Duodenal mucosa (tissue), 2 donors: ENCODE data around the gene PLEKHM3.

Source experiments
- H3K27ac ChIP-seq: one replicate; pipeline ENCODE4 v1.7.0; 2013; ENCODE audit warnings: low read depth, low read length
- H3K27me3 ChIP-seq, 2 donors: one replicate each; pipeline ENCODE4 v1.7.0; 2013; ENCODE audit warnings: low read length in 2 of 2, control low read depth in 1 of 2; ENCODE audit not compliant: insufficient read depth in 2 of 2, control insufficient read depth in 1 of 2
- H3K36me3 ChIP-seq, 2 donors: one replicate each; pipeline ENCODE4 v1.7.0; 2013; ENCODE audit warnings: low read length in 2 of 2, control low read depth in 1 of 2; ENCODE audit not compliant: insufficient read depth in 2 of 2, control insufficient read depth in 1 of 2
- H3K4me1 ChIP-seq, 2 donors: one replicate each; pipeline ENCODE4 v1.7.0; 2013; ENCODE audit warnings: low read length in 2 of 2, control low read depth in 1 of 2; ENCODE audit not compliant: insufficient read depth in 2 of 2, control insufficient read depth in 1 of 2
- H3K4me3 ChIP-seq, 2 donors: one replicate each; pipeline ENCODE4 v1.7.0; 2013; ENCODE audit warnings: low read length in 2 of 2, low read depth in 1 of 2
- H3K9ac ChIP-seq, 2 donors: one replicate each; pipeline ENCODE4 v1.7.0; 2013; ENCODE audit warnings: low read length in 2 of 2, low read depth in 1 of 2
- H3K9me3 ChIP-seq, 2 donors: one replicate each; pipeline ENCODE4 v1.7.0; 2013; ENCODE audit warnings: low read length in 2 of 2, control low read depth in 1 of 2; ENCODE audit not compliant: control insufficient read depth in 1 of 2

PLEKHM3 gene

GRCh38 chr2:207975921-207976320, 49.4 kb downstream of the PLEKHM3 start:
- Histone ChIP-seq H3K4me1 (peaks cover 3 to 7% of the 10 kb centered on the region in 2 donors), H3K9ac (no peak overlapping the region), H3K27me3 (no peaks in the 10 kb centered on the region), H3K36me3 (peaks cover 4 to 13% of the 10 kb centered on the region in 2 donors), H3K4me3 (no peak overlapping the region), H3K27ac (no peak overlapping the region), H3K9me3 (no peaks in the 10 kb centered on the region)

- H3K4me1 ChIP-seq, result peaks cover 20 to 23% of the 10 kb centered on the region in 2 donors
- H3K9ac ChIP-seq, result no peak overlapping the region
- no peak overlapping the region for H3K4me3 ChIP-seq
- H3K36me3 ChIP-seq, result peaks cover 4 to 13% of the 10 kb centered on the region in 2 donors
- no peaks in the 10 kb centered on the region for H3K27me3 ChIP-seq
- H3K27ac ChIP-seq, result no peak overlapping the region
- no peaks in the 10 kb centered on the region for H3K9me3 ChIP-seq
These were observed 51.1 kb downstream of the PLEKHM3 start for GRCh38 chr2:207974216-207974605.

- no peak overlapping the region for H3K9ac ChIP-seq
- no peak overlapping the region for H3K4me3 ChIP-seq
- no peaks in the 10 kb centered on the region for H3K27me3 ChIP-seq
- no peaks in the 10 kb centered on the region for H3K9me3 ChIP-seq
- no peak overlapping the region for H3K27ac ChIP-seq
- peaks cover 0 to under 1% of the 10 kb centered on the region in 2 donors for H3K36me3 ChIP-seq
- H3K4me1 ChIP-seq, result peaks cover 29 to 33% of the 10 kb centered on the region in 2 donors
These were observed 54.5 kb downstream of the PLEKHM3 start for GRCh38 chr2:207970826-207971180.

DNA sequence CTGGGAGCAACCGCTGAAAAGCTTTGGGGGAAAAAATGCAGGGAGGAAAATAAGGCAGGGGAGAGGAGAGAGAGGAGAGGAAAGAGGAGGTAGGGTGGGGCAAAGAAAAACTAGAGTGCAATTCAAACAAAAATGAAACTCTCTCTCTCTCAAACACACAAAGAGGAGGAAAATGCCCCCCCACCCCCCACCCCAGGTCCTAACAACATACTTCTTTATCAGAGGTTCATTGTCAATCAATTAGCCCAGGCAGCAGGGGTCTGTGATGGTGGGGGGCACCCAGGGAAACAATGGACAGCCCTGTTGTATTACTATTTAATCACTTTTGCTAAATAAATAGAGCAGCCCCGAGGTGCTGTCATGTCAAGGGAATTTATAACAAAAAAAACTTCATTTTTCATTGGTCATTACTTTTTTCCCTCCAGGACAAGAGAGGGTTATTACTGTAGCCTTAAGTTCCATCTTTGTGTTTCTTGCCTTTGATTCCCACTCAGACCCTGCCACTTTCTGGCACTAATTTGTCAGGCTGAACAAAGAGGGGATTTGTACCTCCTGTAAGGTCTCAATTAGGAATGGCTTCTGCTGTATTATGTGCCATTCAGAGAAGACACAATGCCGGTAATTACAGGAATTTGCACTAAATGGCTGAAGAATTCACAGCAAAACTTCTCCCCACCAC, 55.0 kb downstream of the PLEKHM3 start:
- H3K9me3 ChIP-seq, result no peaks in the 10 kb centered on the region
- no peak overlapping the region for H3K4me3 ChIP-seq
- no peak overlapping the region for H3K27ac ChIP-seq
- H3K27me3 ChIP-seq, result no peaks in the 10 kb centered on the region
- H3K9ac ChIP-seq, result peak overlapping the region in 1 of 2 donors; percentile 4
- no peaks in the 10 kb centered on the region for H3K36me3 ChIP-seq
- peaks cover 29 to 33% of the 10 kb centered on the region in 2 donors for H3K4me1 ChIP-seq

GRCh38 chr2:207969249-207969648, 56.1 kb downstream of the PLEKHM3 start:
- H3K27ac ChIP-seq, result no peak overlapping the region
- no peaks in the 10 kb centered on the region for H3K9me3 ChIP-seq
- no peak overlapping the region for H3K4me3 ChIP-seq
- H3K4me1 ChIP-seq, result peaks cover 29 to 33% of the 10 kb centered on the region in 2 donors
- no peak overlapping the region for H3K9ac ChIP-seq
- no peaks in the 10 kb centered on the region for H3K36me3 ChIP-seq
- no peaks in the 10 kb centered on the region for H3K27me3 ChIP-seq

DNA sequence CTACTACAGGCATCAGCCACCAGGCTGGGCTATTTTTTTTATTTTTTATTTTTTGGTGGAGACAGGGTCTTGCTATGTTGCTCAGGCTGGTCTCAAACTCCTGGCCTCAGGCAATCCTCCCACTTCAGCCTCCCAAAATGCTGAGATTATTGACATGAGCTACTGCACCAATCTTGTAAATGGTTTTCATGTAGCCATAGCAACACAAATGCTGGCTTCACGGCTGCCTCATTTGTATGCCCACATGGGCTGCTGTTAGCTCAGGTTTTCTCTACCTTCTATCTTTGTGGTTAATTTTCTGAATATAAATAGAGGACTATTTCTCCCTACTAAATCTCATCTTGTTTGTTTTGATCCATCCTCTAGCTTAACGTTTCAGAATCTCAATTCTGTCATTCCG, 58.2 kb downstream of the PLEKHM3 start:
- H3K4me3 ChIP-seq, result no peak overlapping the region
- H3K27me3 ChIP-seq, result no peaks in the 10 kb centered on the region
- peaks cover 29% of the 10 kb centered on the region in 2 donors for H3K4me1 ChIP-seq
- H3K9me3 ChIP-seq, result peaks cover 0 to 4% of the 10 kb centered on the region in 2 donors
- no peak overlapping the region for H3K9ac ChIP-seq
- no peaks in the 10 kb centered on the region for H3K36me3 ChIP-seq
- H3K27ac ChIP-seq, result no peak overlapping the region

DNA sequence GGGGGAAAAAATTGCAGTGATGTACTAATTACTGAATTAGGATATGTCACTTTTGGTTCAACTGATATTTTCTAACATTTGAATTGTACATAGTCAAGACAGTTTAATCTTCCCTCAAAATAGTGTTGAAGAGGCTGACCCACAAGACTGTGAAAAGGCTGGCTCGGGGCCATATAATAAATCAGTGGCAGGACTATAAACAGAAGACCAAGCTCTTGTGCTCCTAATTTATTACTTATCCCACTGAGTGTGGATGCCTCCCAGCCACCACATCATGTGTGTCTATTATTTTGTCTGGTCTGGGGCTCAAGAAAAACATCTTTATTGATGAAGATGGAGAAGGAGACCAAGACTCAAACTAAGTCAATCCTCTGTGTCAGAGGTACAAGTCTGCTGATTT, 64.4 kb downstream of the PLEKHM3 start:
- no peaks in the 10 kb centered on the region for H3K4me1 ChIP-seq
- H3K9me3 ChIP-seq, result peaks cover 0 to 9% of the 10 kb centered on the region in 2 donors
- no peak overlapping the region for H3K9ac ChIP-seq
- no peak overlapping the region for H3K4me3 ChIP-seq
- H3K27me3 ChIP-seq, result no peaks in the 10 kb centered on the region
- no peaks in the 10 kb centered on the region for H3K36me3 ChIP-seq
- H3K27ac ChIP-seq, result no peak overlapping the region

DNA sequence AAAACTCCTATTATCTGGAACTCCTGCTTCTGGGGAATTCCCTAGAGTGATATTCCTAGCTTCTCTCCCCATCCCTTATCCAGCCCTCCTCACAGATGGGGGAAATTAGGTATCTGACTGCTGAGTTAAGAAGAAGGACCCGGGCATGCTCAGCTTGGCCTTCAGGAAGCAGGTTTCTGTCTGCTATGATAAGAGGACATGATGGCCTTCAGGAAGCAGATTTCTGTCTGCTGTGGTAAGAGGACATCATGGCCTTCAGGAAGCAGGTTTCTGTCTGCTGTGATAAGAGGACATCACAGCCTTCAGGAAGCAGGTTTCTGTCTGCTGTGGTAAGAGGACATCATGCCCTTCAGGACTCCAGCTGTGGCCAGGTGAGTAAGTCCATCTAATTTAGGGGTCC, 65.2 kb downstream of the PLEKHM3 start:
- peak overlapping the region in 1 of 2 donors; percentile 4 for H3K9ac ChIP-seq
- H3K9me3 ChIP-seq, result peaks cover 0 to 9% of the 10 kb centered on the region in 2 donors
- H3K27ac ChIP-seq, result no peak overlapping the region
- H3K4me1 ChIP-seq, result no peaks in the 10 kb centered on the region
- H3K4me3 ChIP-seq, result no peak overlapping the region
- H3K27me3 ChIP-seq, result no peaks in the 10 kb centered on the region
- H3K36me3 ChIP-seq, result no peaks in the 10 kb centered on the region

GRCh38 chr2:207956771-207957170, 68.6 kb downstream of the PLEKHM3 start:
- Histone ChIP-seq H3K9ac (no peak overlapping the region), H3K9me3 (peaks cover 0 to 1% of the 10 kb centered on the region in 2 donors), H3K27me3 (no peaks in the 10 kb centered on the region), H3K4me1 (peaks cover 0 to 9% of the 10 kb centered on the region in 2 donors), H3K27ac (no peak overlapping the region), H3K36me3 (no peaks in the 10 kb centered on the region), H3K4me3 (no peak overlapping the region)

DNA sequence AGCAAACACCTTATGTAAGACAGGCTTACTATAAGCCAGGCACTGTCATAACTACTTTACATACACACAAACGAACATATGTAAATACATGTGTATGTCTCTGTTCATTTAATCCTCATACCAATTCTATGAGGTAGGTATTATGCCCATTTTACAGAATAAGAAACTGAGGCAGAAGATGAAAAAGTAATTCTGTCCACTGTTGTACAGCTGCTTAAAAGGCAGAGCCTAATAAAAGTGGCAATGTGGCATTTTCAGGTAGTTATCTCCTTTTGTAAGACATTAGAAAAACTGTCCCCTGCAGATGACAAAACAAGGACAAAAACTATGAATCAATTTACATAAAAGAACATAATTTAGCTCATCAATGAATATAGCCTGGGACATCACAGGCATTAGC, 69.9 kb downstream of the PLEKHM3 start:
- no peak overlapping the region for H3K9ac ChIP-seq
- H3K36me3 ChIP-seq, result no peaks in the 10 kb centered on the region
- no peaks in the 10 kb centered on the region for H3K9me3 ChIP-seq
- no peak overlapping the region for H3K4me3 ChIP-seq
- H3K27me3 ChIP-seq, result no peaks in the 10 kb centered on the region
- H3K27ac ChIP-seq, result no peak overlapping the region
- H3K4me1 ChIP-seq, result peaks cover 0 to 9% of the 10 kb centered on the region in 2 donors
